HEK293 (cell line): ENCODE data around the gene NCAPG2.

Source experiments
- CTCF ChIA-PET: fragments of 350-600 bp; formaldehyde crosslinking; extraction: SDS; loops from one replicate; lab custom pipeline; 2021; ENCODE audit warnings: antibody characterized with exemption; lab: Yijun Ruan, JAX
- POLR2A ChIA-PET: fragments of 300-600 bp; formaldehyde crosslinking; extraction: SDS; loops from one replicate; lab custom pipeline; 2020; ENCODE audit warnings: antibody characterized with exemption, inconsistent platforms; lab: Yijun Ruan, JAX
- H3K27ac ChIP-seq: fragments of 200-500 bp; sonication (Bioruptor generic); 2 replicates; pipeline ENCODE4 v1.5.1; 2014; ENCODE audit warnings: low read depth, low read length, control low read depth, inconsistent platforms; ENCODE audit errors: extremely low read depth
- H3K36me3 ChIP-seq, 2 experiments: fragments of 200-500 bp in 1 of 2; sonication (Bioruptor generic) in 1 of 2; 1 replicate in 1 of 2; 2 replicates in 1 of 2; pipeline ENCODE4 v1.5.1; 2014 to 2017; ENCODE audit warnings: inconsistent platforms in 2 of 2, low read length in 2 of 2; ENCODE audit not compliant: control insufficient read depth in 2 of 2, insufficient read depth in 1 of 2
- H3K4me1 ChIP-seq: fragments of 200-500 bp; sonication (Bioruptor generic); 2 replicates; pipeline ENCODE4 v1.5.1; 2014; ENCODE audit warnings: mild to moderate bottlenecking, low read length, inconsistent platforms; ENCODE audit not compliant: control insufficient read depth, insufficient read depth
- H3K4me3 ChIP-seq: 2 replicates; pipeline ENCODE4 v1.5.1; 2011; ENCODE audit warnings: low read depth, mild to moderate bottlenecking, control low read depth, low read length, moderate library complexity
- H3K9me3 ChIP-seq: fragments of 200-500 bp; sonication (Bioruptor generic); 2 replicates; pipeline ENCODE4 v1.5.1; 2014; ENCODE audit warnings: low read depth, low read length, inconsistent platforms; ENCODE audit not compliant: control insufficient read depth, insufficient read depth
- GLI4 ChIP-seq: fragments of 450-650 bp; formaldehyde crosslinking; IDR thresholded peaks from 2 replicates; pipeline ENCODE4 v1.5.1; 2016; ENCODE audit warnings: missing biosample characterization, missing genetic modification characterization
- GLIS2 ChIP-seq: fragments of 450-650 bp; formaldehyde crosslinking; IDR thresholded peaks from 2 replicates; pipeline ENCODE4 v1.5.1; 2016; ENCODE audit warnings: missing biosample characterization, missing genetic modification characterization
- KLF16 ChIP-seq: fragments of 450-650 bp; formaldehyde crosslinking; IDR thresholded peaks from 2 replicates; pipeline ENCODE4 v1.5.1; 2017; ENCODE audit warnings: missing biosample characterization, missing genetic modification characterization
- KLF7 ChIP-seq: fragments of 450-650 bp; formaldehyde crosslinking; IDR thresholded peaks from 2 replicates; pipeline ENCODE4 v1.5.1; 2016; ENCODE audit warnings: missing biosample characterization, missing genetic modification characterization, borderline replicate concordance
- MZF1 ChIP-seq: fragments of 450-650 bp; formaldehyde crosslinking; IDR thresholded peaks from 2 replicates; pipeline ENCODE4 v1.5.1; 2017; ENCODE audit warnings: missing biosample characterization, missing genetic modification characterization, borderline replicate concordance
- RBAK ChIP-seq: fragments of 450-650 bp; formaldehyde crosslinking; IDR thresholded peaks from 2 replicates; pipeline ENCODE4 v1.5.1; 2016; ENCODE audit warnings: missing biosample characterization, missing genetic modification characterization
- SCRT2 ChIP-seq: fragments of 450-650 bp; formaldehyde crosslinking; IDR thresholded peaks from 2 replicates; pipeline ENCODE4 v1.5.1; 2016; ENCODE audit warnings: missing biosample characterization, missing genetic modification characterization
- SETDB1 ChIP-seq: IDR thresholded peaks from one replicate; pipeline ENCODE4 v1.6.1; 2017; ENCODE audit warnings: mild to moderate bottlenecking, low read length, moderate library complexity, mixed read lengths; ENCODE audit not compliant: insufficient read length
- TCF7L2 ChIP-seq: IDR thresholded peaks from 2 replicates; pipeline ENCODE4 v1.6.1; 2011; ENCODE audit warnings: low read depth, mild to moderate bottlenecking, inconsistent platforms, low read length, moderate library complexity, borderline replicate concordance
- ZFP3 ChIP-seq: fragments of 450-650 bp; formaldehyde crosslinking; IDR thresholded peaks from 2 replicates; pipeline ENCODE4 v1.5.1; 2016; ENCODE audit warnings: low read depth, missing biosample characterization, missing genetic modification characterization
- ZFP41 ChIP-seq: fragments of 450-650 bp; formaldehyde crosslinking; IDR thresholded peaks from 2 replicates; pipeline ENCODE4 v1.5.1; 2016; ENCODE audit warnings: missing biosample characterization, missing genetic modification characterization, borderline replicate concordance
- ZNF10 ChIP-seq: fragments of 450-650 bp; formaldehyde crosslinking; IDR thresholded peaks from 2 replicates; pipeline ENCODE4 v1.5.1; 2017; ENCODE audit warnings: missing biosample characterization, missing genetic modification characterization
- ZNF132 ChIP-seq: fragments of 450-650 bp; formaldehyde crosslinking; IDR thresholded peaks from 2 replicates; pipeline ENCODE4 v1.5.1; 2017; ENCODE audit warnings: missing biosample characterization, missing genetic modification characterization, borderline replicate concordance
- ZNF175 ChIP-seq: fragments of 450-650 bp; formaldehyde crosslinking; IDR thresholded peaks from 2 replicates; pipeline ENCODE4 v1.5.1; 2016; ENCODE audit warnings: missing biosample characterization, missing genetic modification characterization
- ZNF184 ChIP-seq: fragments of 450-650 bp; IDR thresholded peaks from 2 replicates; pipeline ENCODE4 v1.5.1; 2018; ENCODE audit warnings: missing biosample characterization, mild to moderate bottlenecking, missing genetic modification characterization
- ZNF2 ChIP-seq: fragments of 450-650 bp; formaldehyde crosslinking; IDR thresholded peaks from 2 replicates; pipeline ENCODE4 v1.5.1; 2016; ENCODE audit warnings: missing biosample characterization, missing genetic modification characterization
- ZNF223 ChIP-seq: fragments of 450-650 bp; formaldehyde crosslinking; IDR thresholded peaks from 2 replicates; pipeline ENCODE4 v1.5.1; 2016; ENCODE audit warnings: missing biosample characterization, missing genetic modification characterization
- ZNF350 ChIP-seq: fragments of 450-650 bp; formaldehyde crosslinking; IDR thresholded peaks from 2 replicates; pipeline ENCODE4 v1.5.0; 2017; ENCODE audit warnings: missing biosample characterization, mild to moderate bottlenecking, missing genetic modification characterization
- ZNF404 ChIP-seq: fragments of 450-650 bp; formaldehyde crosslinking; IDR thresholded peaks from 2 replicates; pipeline ENCODE4 v1.5.1; 2017; ENCODE audit warnings: missing biosample characterization, missing genetic modification characterization
- ZNF48 ChIP-seq: fragments of 450-650 bp; formaldehyde crosslinking; IDR thresholded peaks from 2 replicates; pipeline ENCODE4 v1.5.1; 2016; ENCODE audit warnings: missing biosample characterization, missing genetic modification characterization
- ZNF544 ChIP-seq: fragments of 450-650 bp; formaldehyde crosslinking; IDR thresholded peaks from 2 replicates; pipeline ENCODE4 v1.5.0; 2017; ENCODE audit warnings: missing biosample characterization, missing genetic modification characterization
- ZNF555 ChIP-seq: fragments of 450-650 bp; formaldehyde crosslinking; conservative IDR thresholded peaks from 2 replicates; pipeline ENCODE4 v1.5.1; 2017; ENCODE audit warnings: missing biosample characterization, mild to moderate bottlenecking, missing genetic modification characterization, inconsistent platforms
- ZNF558 ChIP-seq: fragments of 450-650 bp; formaldehyde crosslinking; IDR thresholded peaks from 2 replicates; pipeline ENCODE4 v1.5.1; 2016; ENCODE audit warnings: missing biosample characterization, missing genetic modification characterization
- ZNF560 ChIP-seq: fragments of 450-650 bp; formaldehyde crosslinking; IDR thresholded peaks from 2 replicates; pipeline ENCODE4 v1.5.1; 2017; ENCODE audit warnings: missing biosample characterization, missing genetic modification characterization, borderline replicate concordance
- ZNF596 ChIP-seq: fragments of 450-650 bp; IDR thresholded peaks from 2 replicates; pipeline ENCODE4 v1.5.0; 2018; ENCODE audit warnings: missing biosample characterization, mild to moderate bottlenecking, missing genetic modification characterization, moderate library complexity
- ZNF626 ChIP-seq: fragments of 450-650 bp; sonication (Bioruptor Pico); formaldehyde crosslinking; IDR thresholded peaks from 2 replicates; pipeline ENCODE4 v1.5.1; 2018; ENCODE audit warnings: missing biosample characterization, missing genetic modification characterization, inconsistent platforms
- ZNF707 ChIP-seq: fragments of 450-650 bp; formaldehyde crosslinking; IDR thresholded peaks from 2 replicates; pipeline ENCODE4 v1.5.1; 2016; ENCODE audit warnings: missing biosample characterization, missing genetic modification characterization
- ZSCAN30 ChIP-seq: fragments of 450-650 bp; IDR thresholded peaks from 2 replicates; pipeline ENCODE4 v1.5.1; 2018; ENCODE audit warnings: missing biosample characterization, mild to moderate bottlenecking, missing genetic modification characterization, moderate library complexity
- TF ChIP-seq, protein P1 (sequence below): fragments of 450-650 bp; formaldehyde crosslinking; IDR thresholded peaks from 2 replicates; pipeline ENCODE4 v1.5.1; 2016; ENCODE audit warnings: missing biosample characterization, missing genetic modification characterization, low read depth
- TF ChIP-seq, protein P2 (sequence below): fragments of 450-650 bp; formaldehyde crosslinking; IDR thresholded peaks from 2 replicates; pipeline ENCODE4 v1.5.1; 2016; ENCODE audit warnings: missing biosample characterization, missing genetic modification characterization
- TF ChIP-seq, protein P3 (sequence below): fragments of 450-650 bp; formaldehyde crosslinking; IDR thresholded peaks from 2 replicates; pipeline ENCODE4 v1.5.1; 2016; ENCODE audit warnings: missing biosample characterization, missing genetic modification characterization, borderline replicate concordance

NCAPG2 gene

DNA sequence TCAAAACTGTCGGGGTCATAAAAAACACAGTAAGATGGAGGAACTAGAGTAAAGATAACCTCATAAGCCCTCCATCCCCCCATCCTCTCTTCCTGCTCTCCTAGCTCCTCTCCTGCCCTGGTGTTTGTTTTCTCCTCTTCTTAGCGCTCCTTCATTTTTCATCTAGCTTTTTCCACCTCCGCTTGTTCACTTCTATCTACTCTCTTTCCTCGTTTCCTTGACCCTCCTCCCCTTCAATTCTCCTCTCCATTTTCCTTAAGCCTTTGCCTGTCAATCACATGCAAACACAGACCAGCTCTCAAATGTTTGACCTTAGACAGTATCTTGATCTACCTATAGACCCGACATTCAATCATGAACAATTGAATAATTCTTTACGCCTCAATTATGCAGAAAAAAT lies 10.0 kb downstream of the NCAPG2 start:
- H3K4me1 ChIP-seq, result no peaks in the 10 kb centered on the region
- POLR2A ChIA-PET, result no interaction called here
- CTCF ChIA-PET, result no interaction called here
- H3K27ac ChIP-seq, result no peak overlapping the region
- TF ChIP-seq KLF7 (tag by site-specific recombination) (no peak), ZNF544 (tag by site-specific recombination) (no peak), ZNF2 (tag by site-specific recombination) (no peak), ZNF404 (tag by site-specific recombination) (no peak), GLI4 (no peak), ZFP3 (tag by site-specific recombination) (no peak), ZNF48 (tag by site-specific recombination) (no peak), MZF1 (tag by site-specific recombination) (no peak), ZNF560 (no peak), ZNF132 (tag by site-specific recombination) (no peak), ZNF707 (tag by site-specific recombination) (no peak), ZFP41 (no peak), ZNF626 (tag by site-specific recombination) (no peak), ZNF10 (no peak), ZNF223 (tag by site-specific recombination) (no peak), GLIS2 (tag by site-specific recombination) (no peak), ZSCAN30 (tag by site-specific recombination) (no peak), ZNF558 (tag by site-specific recombination) (no peak)
- TF ChIP-seq, protein P1, sequence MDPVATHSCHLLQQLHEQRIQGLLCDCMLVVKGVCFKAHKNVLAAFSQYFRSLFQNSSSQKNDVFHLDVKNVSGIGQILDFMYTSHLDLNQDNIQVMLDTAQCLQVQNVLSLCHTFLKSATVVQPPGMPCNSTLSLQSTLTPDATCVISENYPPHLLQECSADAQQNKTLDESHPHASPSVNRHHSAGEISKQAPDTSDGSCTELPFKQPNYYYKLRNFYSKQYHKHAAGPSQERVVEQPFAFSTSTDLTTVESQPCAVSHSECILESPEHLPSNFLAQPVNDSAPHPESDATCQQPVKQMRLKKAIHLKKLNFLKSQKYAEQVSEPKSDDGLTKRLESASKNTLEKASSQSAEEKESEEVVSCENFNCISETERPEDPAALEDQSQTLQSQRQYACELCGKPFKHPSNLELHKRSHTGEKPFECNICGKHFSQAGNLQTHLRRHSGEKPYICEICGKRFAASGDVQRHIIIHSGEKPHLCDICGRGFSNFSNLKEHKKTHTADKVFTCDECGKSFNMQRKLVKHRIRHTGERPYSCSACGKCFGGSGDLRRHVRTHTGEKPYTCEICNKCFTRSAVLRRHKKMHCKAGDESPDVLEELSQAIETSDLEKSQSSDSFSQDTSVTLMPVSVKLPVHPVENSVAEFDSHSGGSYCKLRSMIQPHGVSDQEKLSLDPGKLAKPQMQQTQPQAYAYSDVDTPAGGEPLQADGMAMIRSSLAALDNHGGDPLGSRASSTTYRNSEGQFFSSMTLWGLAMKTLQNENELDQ (tag by site-specific recombination), result no peak
- H3K4me3 ChIP-seq, result no peak overlapping the region
- peaks cover 15 to 91% of the 10 kb centered on the region in 2 experiments for H3K36me3 ChIP-seq
- no peaks in the 10 kb centered on the region for H3K9me3 ChIP-seq

DNA sequence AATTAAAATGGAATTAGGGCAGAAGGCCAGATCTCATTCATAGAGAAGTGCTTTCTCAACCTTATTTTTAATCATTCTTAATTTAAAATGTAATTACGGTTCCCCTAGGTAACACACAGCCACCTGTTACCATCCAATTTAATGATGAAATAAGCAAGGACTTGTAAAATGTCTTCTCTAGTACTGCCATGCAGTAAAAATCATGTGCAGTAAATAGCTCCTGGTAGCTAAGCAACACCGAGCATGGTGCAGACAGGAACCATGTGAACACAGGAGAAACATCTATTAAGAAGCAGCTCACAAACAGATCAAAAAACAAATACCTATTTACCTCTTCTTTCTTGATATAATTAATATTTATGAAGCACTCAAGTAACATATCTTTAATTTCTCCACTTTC lies 15.1 kb downstream of the NCAPG2 start:
- TF ChIP-seq SCRT2 (tag by site-specific recombination) (peak; percentile 49), ZNF596 (tag by site-specific recombination) (no peak)
- H3K9me3 ChIP-seq, result no peaks in the 10 kb centered on the region
- ChIA-PET POLR2A (interaction anchor here (1.3 kb wide), 1 partner anchor 15 kb away, joined by 5 read pairs; the partner anchor contains the start of gene NCAPG2), CTCF (interaction anchor here (2.1 kb wide), 1 partner anchor 43 kb away, joined by 8 read pairs; no protein-coding TSS in a partner anchor)
- no peak overlapping the region for H3K4me3 ChIP-seq
- no peak overlapping the region for H3K27ac ChIP-seq
- no peaks in the 10 kb centered on the region for H3K4me1 ChIP-seq
- H3K36me3 ChIP-seq, result peaks cover 26 to 92% of the 10 kb centered on the region in 2 experiments

DNA sequence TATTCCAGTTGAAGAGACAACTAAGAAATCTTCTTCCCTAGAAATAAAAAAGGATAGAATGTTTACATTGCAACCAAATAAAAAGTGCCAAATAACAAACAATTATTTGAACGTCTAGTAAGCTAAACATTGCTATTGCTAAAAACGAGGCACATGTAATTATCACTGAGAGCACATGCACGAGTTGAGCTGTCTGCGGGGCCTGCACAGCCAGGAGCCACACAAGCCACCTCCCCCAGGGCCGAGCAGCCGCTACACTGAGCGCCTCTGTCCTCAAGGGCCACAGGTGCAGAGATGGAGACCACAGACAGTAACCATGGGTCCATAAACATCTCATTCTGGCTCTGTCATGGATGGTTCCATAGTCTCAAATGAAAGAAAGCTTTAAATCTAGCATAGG lies 17.2 kb downstream of the NCAPG2 start:
- CTCF ChIA-PET, result no interaction called here
- H3K36me3 ChIP-seq, result peaks cover 18 to 93% of the 10 kb centered on the region in 2 experiments
- H3K4me1 ChIP-seq, result no peaks in the 10 kb centered on the region
- no peaks in the 10 kb centered on the region for H3K9me3 ChIP-seq
- POLR2A ChIA-PET, result no interaction called here
- no peak overlapping the region for H3K27ac ChIP-seq
- no peak overlapping the region for H3K4me3 ChIP-seq
- TF ChIP-seq ZNF175, result no peak
- TF ChIP-seq SETDB1, result no peak
- TF ChIP-seq ZNF555 (tag by site-specific recombination), result no peak
- TF ChIP-seq ZNF184 (tag by site-specific recombination), result no peak
- no peak for TF ChIP-seq TCF7L2
- TF ChIP-seq, protein P2, sequence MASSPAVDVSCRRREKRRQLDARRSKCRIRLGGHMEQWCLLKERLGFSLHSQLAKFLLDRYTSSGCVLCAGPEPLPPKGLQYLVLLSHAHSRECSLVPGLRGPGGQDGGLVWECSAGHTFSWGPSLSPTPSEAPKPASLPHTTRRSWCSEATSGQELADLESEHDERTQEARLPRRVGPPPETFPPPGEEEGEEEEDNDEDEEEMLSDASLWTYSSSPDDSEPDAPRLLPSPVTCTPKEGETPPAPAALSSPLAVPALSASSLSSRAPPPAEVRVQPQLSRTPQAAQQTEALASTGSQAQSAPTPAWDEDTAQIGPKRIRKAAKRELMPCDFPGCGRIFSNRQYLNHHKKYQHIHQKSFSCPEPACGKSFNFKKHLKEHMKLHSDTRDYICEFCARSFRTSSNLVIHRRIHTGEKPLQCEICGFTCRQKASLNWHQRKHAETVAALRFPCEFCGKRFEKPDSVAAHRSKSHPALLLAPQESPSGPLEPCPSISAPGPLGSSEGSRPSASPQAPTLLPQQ (tag by site-specific recombination), result no peak
- no peak for TF ChIP-seq RBAK (tag by site-specific recombination)
- TF ChIP-seq ZNF626 (tag by site-specific recombination), result no peak
- no peak for TF ChIP-seq ZNF350 (tag by site-specific recombination)
- TF ChIP-seq ZNF560, result no peak
- TF ChIP-seq KLF16 (tag by site-specific recombination), result no peak
- TF ChIP-seq, protein P3, sequence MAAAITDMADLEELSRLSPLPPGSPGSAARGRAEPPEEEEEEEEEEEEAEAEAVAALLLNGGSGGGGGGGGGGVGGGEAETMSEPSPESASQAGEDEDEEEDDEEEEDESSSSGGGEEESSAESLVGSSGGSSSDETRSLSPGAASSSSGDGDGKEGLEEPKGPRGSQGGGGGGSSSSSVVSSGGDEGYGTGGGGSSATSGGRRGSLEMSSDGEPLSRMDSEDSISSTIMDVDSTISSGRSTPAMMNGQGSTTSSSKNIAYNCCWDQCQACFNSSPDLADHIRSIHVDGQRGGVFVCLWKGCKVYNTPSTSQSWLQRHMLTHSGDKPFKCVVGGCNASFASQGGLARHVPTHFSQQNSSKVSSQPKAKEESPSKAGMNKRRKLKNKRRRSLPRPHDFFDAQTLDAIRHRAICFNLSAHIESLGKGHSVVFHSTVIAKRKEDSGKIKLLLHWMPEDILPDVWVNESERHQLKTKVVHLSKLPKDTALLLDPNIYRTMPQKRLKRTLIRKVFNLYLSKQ (tag by site-specific recombination), result no peak
